Activated CD4-positive, CD25-positive, alpha-beta regulatory T cell (primary cell): ENCODE data around the gene CACNA1B.
"Not testable (repeated sequence)": the region's sequence is repeated elsewhere in the genome, so short reads cannot be mapped to it uniquely, and the experiment has no call there.

Experiments used
- DNase-seq, 4 experiments: peaks; one replicate each; lab custom pipeline; 2025; lab: John Stamatoyannopoulos, UW

Gene CACNA1B

DNA sequence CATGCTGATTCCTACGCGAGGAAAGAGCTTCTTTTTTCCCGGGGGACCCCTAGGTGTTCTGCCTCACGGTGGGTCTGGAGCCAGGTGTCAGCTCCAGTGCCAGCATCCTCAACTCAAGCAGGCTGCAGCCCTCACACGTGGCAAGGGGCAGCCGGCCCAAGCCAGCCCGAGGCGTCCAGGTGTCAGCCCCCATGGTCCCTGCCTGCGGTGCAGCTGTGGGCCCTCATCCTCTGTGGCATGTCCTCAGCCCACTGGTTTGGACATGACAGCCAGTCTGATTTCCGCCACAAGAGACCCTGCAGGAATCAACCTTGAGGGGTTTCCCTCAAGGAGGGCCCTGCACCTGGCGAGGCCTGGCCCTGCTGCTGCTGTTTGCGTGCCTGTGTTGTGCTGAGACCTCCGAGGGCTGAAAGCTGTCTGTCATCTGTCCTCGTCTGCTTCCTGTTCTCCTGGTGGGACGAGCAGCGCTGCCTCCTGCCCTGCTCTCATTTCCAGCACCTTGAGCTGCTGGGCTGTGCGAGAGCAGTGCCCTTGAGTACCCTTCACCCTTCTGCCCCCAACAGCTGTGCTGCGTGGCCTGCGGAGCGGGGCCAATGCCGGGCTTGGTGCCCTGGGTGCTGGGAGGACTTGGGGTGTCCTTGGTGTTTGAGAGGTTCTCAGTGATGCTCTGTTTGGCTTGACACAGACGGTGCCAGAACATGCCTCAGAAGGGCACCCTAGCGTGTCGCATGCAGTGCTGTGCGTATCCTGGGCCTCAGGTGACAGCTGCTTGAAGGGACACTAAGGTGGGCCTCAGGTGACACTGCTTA is 137.6 kb downstream of the CACNA1B start:
- DNase-seq = no peak

- DNase-seq = no peak
Measured at GRCh38 chr9:138016406-138017187, 139.0 kb downstream of the CACNA1B start.

DNA sequence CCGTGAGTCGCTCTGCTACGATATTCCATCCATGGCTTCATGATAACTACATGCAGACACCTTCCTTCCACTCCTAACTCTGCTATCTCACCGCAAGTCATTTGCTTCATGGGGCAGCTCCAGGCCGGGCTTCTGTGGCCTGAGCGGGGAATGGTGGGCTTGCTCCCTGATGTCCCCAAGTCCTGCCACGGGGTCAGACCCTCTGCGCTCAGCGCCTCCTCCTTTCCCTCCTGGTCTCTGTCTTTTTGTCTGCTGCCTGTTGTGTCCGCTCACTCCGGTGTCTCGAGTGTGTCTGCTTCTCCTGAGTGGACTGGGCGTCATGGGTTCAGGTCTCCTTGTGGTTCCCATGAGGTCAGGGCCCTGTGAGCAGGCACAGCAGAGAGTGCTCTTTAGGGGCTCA is 139.6 kb downstream of the CACNA1B start:
- DNase-seq = no peak

GRCh38 chr9:138019514-138019913 is 141.9 kb downstream of the CACNA1B start:
- not testable (repeated sequence) for DNase-seq

DNA sequence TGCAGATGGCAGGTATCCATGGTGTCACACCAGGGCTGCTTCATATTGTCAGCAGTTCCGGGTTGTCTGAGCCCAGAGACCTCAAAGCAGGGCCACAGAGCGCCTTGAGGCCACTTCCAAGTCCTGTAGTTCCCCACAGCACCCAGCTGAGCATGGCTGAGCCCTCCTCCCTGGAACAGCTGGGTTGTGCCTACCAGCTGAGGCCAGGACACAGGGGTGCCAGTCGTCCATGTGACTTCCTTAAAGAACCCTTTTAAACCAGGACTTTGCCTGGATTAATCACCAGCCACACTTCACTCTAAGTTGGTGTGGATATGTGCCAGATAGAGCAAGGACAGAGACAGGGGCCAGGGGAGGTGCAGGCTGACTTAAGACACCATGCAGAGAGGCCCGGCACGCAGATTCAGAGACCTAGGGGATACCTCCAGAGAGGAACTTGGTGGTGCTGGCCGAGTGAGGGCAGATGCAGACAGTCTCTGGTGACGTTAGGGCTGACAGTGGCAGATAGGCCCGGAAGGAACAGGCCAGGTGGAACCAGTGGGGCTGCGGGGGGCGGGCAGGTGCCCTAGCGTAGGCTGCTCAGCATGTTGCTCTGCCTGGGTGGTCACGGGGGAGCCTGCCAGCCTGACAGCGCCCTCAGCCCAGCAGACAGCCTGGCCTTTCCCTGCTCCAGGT is 142.7 kb downstream of the CACNA1B start:
- DNase-seq = no peak

GRCh38 chr9:138020795-138021182 is 143.2 kb downstream of the CACNA1B start:
- no peak for DNase-seq

- no peak for DNase-seq
Measured at GRCh38 chr9:138021251-138022056, 143.9 kb downstream of the CACNA1B start.

DNA sequence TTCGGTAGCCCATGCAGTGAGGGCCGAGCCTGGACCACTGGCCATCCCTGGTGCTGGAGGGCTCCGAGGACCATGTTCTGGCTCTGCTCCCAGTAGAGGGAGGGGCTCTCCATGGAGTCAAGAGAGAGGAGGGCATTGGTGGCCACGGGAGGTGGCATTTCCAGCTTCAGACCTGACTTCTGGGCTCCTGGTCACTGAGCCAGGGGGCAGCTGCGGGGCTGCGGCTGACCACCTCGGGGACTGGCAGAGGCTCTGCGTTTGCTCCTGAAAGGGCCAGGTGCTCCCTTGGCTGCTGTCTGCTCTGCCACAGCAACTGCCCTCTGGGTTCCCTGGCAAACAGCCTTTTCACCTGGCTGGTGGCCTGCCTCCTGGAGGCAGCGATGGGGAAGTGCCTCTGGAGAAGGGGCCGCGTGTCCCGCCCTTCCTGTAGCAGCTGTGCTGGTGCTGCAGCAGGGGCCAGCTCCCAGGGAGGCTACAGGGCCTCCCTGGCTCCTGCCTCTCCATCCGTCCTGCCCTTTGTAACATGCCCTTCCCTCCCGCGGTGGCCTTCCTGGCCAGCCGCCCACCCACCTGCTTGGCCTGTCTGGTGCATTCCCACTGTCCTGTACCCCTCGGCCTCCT is 144.6 kb downstream of the CACNA1B start:
- DNase-seq = no peak

DNA sequence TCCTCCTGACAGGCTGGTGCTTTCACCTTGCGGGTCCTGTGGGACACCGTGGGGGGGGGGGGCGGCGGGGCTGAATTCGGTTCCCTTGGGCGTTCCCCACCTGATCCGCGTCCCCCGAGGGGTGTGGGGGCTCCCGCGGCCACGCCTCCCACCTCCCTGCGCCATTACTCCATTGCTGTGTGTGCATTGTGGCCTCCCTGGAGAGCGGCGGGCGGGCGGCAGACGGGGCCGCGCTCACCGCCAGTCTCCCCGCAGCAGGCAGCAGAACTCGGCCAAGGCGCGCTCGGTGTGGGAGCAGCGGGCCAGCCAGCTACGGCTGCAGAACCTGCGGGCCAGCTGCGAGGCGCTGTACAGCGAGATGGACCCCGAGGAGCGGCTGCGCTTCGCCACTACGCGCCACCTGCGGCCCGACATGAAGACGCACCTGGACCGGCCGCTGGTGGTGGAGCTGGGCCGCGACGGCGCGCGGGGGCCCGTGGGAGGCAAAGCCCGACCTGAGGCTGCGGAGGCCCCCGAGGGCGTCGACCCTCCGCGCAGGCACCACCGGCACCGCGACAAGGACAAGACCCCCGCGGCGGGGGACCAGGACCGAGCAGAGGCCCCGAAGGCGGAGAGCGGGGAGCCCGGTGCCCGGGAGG is 145.3 kb downstream of the CACNA1B start:
- no peak for DNase-seq

- DNase-seq = no peak
Measured at GRCh38 chr9:138023394-138024124, 146.0 kb downstream of the CACNA1B start.

GRCh38 chr9:138024131-138024530 is 146.5 kb downstream of the CACNA1B start:
- no peak for DNase-seq

GRCh38 chr9:138024831-138025291 is 147.3 kb downstream of the CACNA1B start:
- DNase-seq = no peak

- DNase-seq = no peak
Measured at GRCh38 chr9:138025417-138025816, 147.8 kb downstream of the CACNA1B start.

- DNase-seq = no peak
Measured at GRCh38 chr9:138025908-138026307, 148.3 kb downstream of the CACNA1B start.

DNA sequence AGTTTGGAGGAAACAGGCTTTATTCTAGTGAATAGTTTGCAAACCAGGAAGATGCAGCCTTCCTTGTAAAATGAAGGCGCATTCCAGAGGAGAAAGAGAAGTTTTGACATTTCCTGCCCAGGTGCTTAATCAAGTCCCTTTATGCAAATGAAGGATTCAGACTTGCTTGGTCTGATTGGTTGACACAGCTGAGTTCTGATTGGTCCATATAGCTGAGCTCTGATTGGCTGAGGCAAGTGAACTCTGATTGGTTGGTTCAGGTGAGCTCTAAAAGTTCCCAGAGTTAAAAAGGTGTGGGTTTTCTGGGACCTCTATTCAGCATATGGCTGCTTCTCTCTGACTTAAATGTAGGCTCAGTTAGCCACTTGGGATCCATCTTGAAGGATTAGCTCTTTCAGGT is 151.0 kb downstream of the CACNA1B start:
- no peak for DNase-seq

DNA sequence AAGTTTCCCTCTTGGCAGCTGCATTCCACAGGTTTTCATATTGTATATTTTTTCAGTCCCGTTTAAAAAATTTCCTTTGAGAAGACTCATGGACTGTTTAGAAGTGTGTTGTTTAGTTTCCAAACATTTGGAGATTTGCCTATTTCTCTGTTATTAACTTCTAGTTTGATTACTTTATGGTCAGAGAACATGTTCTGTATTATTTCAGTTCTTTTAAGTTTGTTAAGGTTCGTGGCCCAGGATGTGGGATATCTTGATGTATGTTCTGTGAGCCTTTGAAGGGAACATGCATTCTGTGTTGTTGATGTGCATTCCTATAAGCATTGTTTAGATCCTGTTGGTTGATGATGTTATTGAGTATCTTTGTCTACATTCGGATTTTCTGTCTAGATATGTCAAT is 153.6 kb downstream of the CACNA1B start:
- DNase-seq = no peak

GRCh38 chr9:138033950-138034349 is 156.4 kb downstream of the CACNA1B start:
- DNase-seq = no peak

DNA sequence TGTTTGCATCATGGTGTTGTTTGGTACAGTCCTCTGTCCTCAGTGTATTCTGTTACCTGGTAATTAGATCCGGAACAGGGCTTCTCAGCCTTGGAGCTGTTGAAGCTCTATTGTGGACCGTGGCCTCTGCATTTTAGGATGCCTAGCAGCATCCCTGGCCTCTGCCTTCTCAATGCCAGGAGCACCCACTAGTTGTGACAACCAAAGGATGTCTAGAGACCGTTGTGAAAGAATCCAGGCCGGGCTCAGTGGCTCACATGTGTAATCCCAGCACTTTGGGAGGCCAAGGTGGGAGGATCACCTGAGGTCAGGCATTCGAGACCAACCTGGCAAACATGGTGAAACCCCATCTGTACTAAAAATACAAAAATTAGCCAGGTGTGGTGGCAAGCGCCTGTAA is 159.6 kb downstream of the CACNA1B start:
- DNase-seq = no peak

- no peak for DNase-seq
Measured at GRCh38 chr9:138038244-138038671, 160.7 kb downstream of the CACNA1B start.
